GM12891 (cell line): ENCODE results near the gene LHFPL6.

Experiments used
- DNase-seq: peaks from one replicate; pipeline ENCODE4 v3.0.0; 2011; ENCODE audit warnings: low spot score; ENCODE audit not compliant: insufficient read length
- FAIRE-seq: peaks from 2 replicates; lab custom pipeline; 2011; peaks lifted over from hg19 to GRCh38; lab: Jason Lieb, UNC
- PAX5 ChIP-seq: IDR thresholded peaks from 2 replicates; pipeline ENCODE4 v1.6.1; 2011; ENCODE audit warnings: low read length, moderate library complexity, mild to moderate bottlenecking; ENCODE audit not compliant: insufficient read depth, severe bottlenecking
- POLR2A ChIP-seq: IDR thresholded peaks from 2 replicates; pipeline ENCODE4 v1.6.1; 2011; ENCODE audit warnings: low read depth, low read length, control low read depth
- POLR2AphosphoS5 ChIP-seq: IDR thresholded peaks from 2 replicates; pipeline ENCODE4 v1.6.1; 2011; ENCODE audit warnings: low read depth, low read length, control low read depth
- POU2F2 ChIP-seq: IDR thresholded peaks from 2 replicates; pipeline ENCODE4 v1.6.1; 2011; ENCODE audit warnings: low read depth, mild to moderate bottlenecking, control low read depth, low read length, moderate library complexity
- SPI1 ChIP-seq: IDR thresholded peaks from 2 replicates; pipeline ENCODE4 v1.6.1; 2011; ENCODE audit warnings: low read depth, low read length, control low read depth
- TAF1 ChIP-seq: IDR thresholded peaks from 2 replicates; pipeline ENCODE4 v1.6.1; 2011; ENCODE audit warnings: low read depth, low read length, control low read depth

LHFPL6 gene

GRCh38 chr13:39522329-39522728, 80.7 kb downstream of the LHFPL6 start:
- FAIRE-seq (no peak), DNase-seq (no peak)
- TF ChIP-seq SPI1 (no peak), PAX5 (no peak), POLR2A (no peak)

GRCh38 chr13:39521701-39522100, 81.3 kb downstream of the LHFPL6 start:
- FAIRE-seq (no peak), DNase-seq (no peak)
- TF ChIP-seq SPI1 (no peak), POLR2AphosphoS5 (no peak), PAX5 (no peak), POU2F2 (no peak), TAF1 (no peak), POLR2A (no peak)

GRCh38 chr13:39516096-39516495, 86.9 kb downstream of the LHFPL6 start:
- DNase-seq = no peak
- TF ChIP-seq POU2F2 (no peak), POLR2A (no peak), SPI1 (no peak), TAF1 (no peak)
- no peak for FAIRE-seq

- DNase-seq = no peak
- no peak for FAIRE-seq
- no peak for TF ChIP-seq TAF1
- TF ChIP-seq POLR2A = no peak
- TF ChIP-seq POU2F2 = no peak
- TF ChIP-seq POLR2AphosphoS5 = no peak
Observed at GRCh38 chr13:39515224-39515714, 87.7 kb downstream of the LHFPL6 start.

- FAIRE-seq (no peak), DNase-seq (no peak)
- no peak for TF ChIP-seq TAF1
- TF ChIP-seq PAX5 = no peak
- TF ChIP-seq SPI1 = no peak
- no peak for TF ChIP-seq POLR2A
- no peak for TF ChIP-seq POLR2AphosphoS5
- TF ChIP-seq POU2F2 = no peak
Observed at GRCh38 chr13:39512687-39513086, 90.3 kb downstream of the LHFPL6 start.

- FAIRE-seq (no peak), DNase-seq (no peak)
- TF ChIP-seq POU2F2 = no peak
- no peak for TF ChIP-seq POLR2A
Observed at GRCh38 chr13:39510316-39510695, 92.7 kb downstream of the LHFPL6 start.

- TF ChIP-seq SPI1 = no peak
- TF ChIP-seq POU2F2 = no peak
- TF ChIP-seq PAX5 = no peak
- TF ChIP-seq POLR2AphosphoS5 = no peak
- no peak for TF ChIP-seq TAF1
- TF ChIP-seq POLR2A = no peak
- DNase-seq (no peak), FAIRE-seq (no peak)
Observed at GRCh38 chr13:39509616-39510315, 93.2 kb downstream of the LHFPL6 start.

GRCh38 chr13:39506559-39507390, 96.2 kb downstream of the LHFPL6 start:
- FAIRE-seq (no peak), DNase-seq (no peak)
- no peak for TF ChIP-seq PAX5
- no peak for TF ChIP-seq POU2F2
- no peak for TF ChIP-seq TAF1
- TF ChIP-seq POLR2AphosphoS5 = no peak
- TF ChIP-seq SPI1 = no peak
- no peak for TF ChIP-seq POLR2A

- DNase-seq (no peak), FAIRE-seq (no peak)
- no peak for TF ChIP-seq POU2F2
- TF ChIP-seq TAF1 = no peak
- no peak for TF ChIP-seq SPI1
- no peak for TF ChIP-seq POLR2A
- no peak for TF ChIP-seq POLR2AphosphoS5
- TF ChIP-seq PAX5 = no peak
Observed at GRCh38 chr13:39505151-39505550, 97.8 kb downstream of the LHFPL6 start.

- DNase-seq = no peak
- TF ChIP-seq POLR2AphosphoS5 = no peak
- TF ChIP-seq POLR2A = no peak
- no peak for TF ChIP-seq SPI1
- no peak for TF ChIP-seq PAX5
- TF ChIP-seq POU2F2 = no peak
- TF ChIP-seq TAF1 = no peak
- FAIRE-seq = no peak
Observed at GRCh38 chr13:39503048-39503447, 99.9 kb downstream of the LHFPL6 start.
